AG09319 (cell line): ENCODE data around the gene CDC37.
A peak's percentile ranks its signal among the peaks of the same experiment; 100 is the strongest.
"Not testable (repeated sequence)": the region's sequence is repeated elsewhere in the genome, so short reads cannot be mapped to it uniquely, and the experiment has no call there.

Experiments
- DNase-seq: peaks from one replicate; pipeline ENCODE4 v3.0.0-alpha.2; 2010; ENCODE audit warnings: low read depth; ENCODE audit errors: extremely low read depth
- CTCF ChIP-seq: IDR thresholded peaks from 2 replicates; pipeline ENCODE4 v1.5.1; 2011; ENCODE audit warnings: low read depth, mild to moderate bottlenecking, inconsistent platforms, low read length, moderate library complexity

CDC37 gene

GRCh38 chr19:10390652-10391286, 12.6 kb downstream of the CDC37 start:
- DNase-seq = peak; percentile 27
- TF ChIP-seq CTCF = peak; percentile 94

GRCh38 chr19:10389863-10390262, 13.5 kb downstream of the CDC37 start:
- no peak for DNase-seq
- no peak; the same call in 1 of the 2 replicates for TF ChIP-seq CTCF

GRCh38 chr19:10388957-10389356, 14.4 kb downstream of the CDC37 start:
- DNase-seq = peak; percentile 47
- TF ChIP-seq CTCF = peak; percentile 94

- TF ChIP-seq CTCF = no peak
These were observed 18.8 kb downstream of the CDC37 start for GRCh38 chr19:10384580-10384979.

GRCh38 chr19:10383223-10383499, 20.2 kb downstream of the CDC37 start:
- DNase-seq = not testable (repeated sequence)

More at GRCh38 chr19:10384580-10384979, 18.8 kb downstream of the CDC37 start:
- no peak for DNase-seq

GRCh38 chr19:10380313-10381102, 22.8 kb downstream of the CDC37 start, which contains the start of gene TYK2:
TYK2 (minus strand) TSS chr19:10380572; CDS start chr19:10378406, 2,166 bp downstream.
- TF ChIP-seq CTCF = no peak
- DNase-seq = peak; percentile 96

- TF ChIP-seq CTCF = no peak
- no peak for DNase-seq
These were observed 23.4 kb downstream of the CDC37 start for GRCh38 chr19:10379880-10380312.

GRCh38 chr19:10378124-10378523, 25.2 kb downstream of the CDC37 start:
- TF ChIP-seq CTCF = no peak
- DNase-seq = no peak

GRCh38 chr19:10377140-10377640, 26.2 kb downstream of the CDC37 start:
- DNase-seq = not testable (repeated sequence)
